HEK293 (cell line): ENCODE data around the gene SPATA25.

Source experiments
- CTCF ChIA-PET: fragments of 350-600 bp; formaldehyde crosslinking; extraction: SDS; loops from one replicate; lab custom pipeline; 2021; ENCODE audit warnings: antibody characterized with exemption; lab: Yijun Ruan, JAX
- POLR2A ChIA-PET: fragments of 300-600 bp; formaldehyde crosslinking; extraction: SDS; loops from one replicate; lab custom pipeline; 2020; ENCODE audit warnings: antibody characterized with exemption, inconsistent platforms; lab: Yijun Ruan, JAX
- H3K27ac ChIP-seq: fragments of 200-500 bp; sonication (Bioruptor generic); 2 replicates; pipeline ENCODE4 v1.5.1; 2014; ENCODE audit warnings: low read depth, low read length, control low read depth, inconsistent platforms; ENCODE audit errors: extremely low read depth
- H3K36me3 ChIP-seq, 2 experiments: fragments of 200-500 bp in 1 of 2; sonication (Bioruptor generic) in 1 of 2; 1 replicate in 1 of 2; 2 replicates in 1 of 2; pipeline ENCODE4 v1.5.1; 2014 to 2017; ENCODE audit warnings: inconsistent platforms in 2 of 2, low read length in 2 of 2; ENCODE audit not compliant: control insufficient read depth in 2 of 2, insufficient read depth in 1 of 2
- H3K4me1 ChIP-seq: fragments of 200-500 bp; sonication (Bioruptor generic); 2 replicates; pipeline ENCODE4 v1.5.1; 2014; ENCODE audit warnings: mild to moderate bottlenecking, low read length, inconsistent platforms; ENCODE audit not compliant: control insufficient read depth, insufficient read depth
- H3K4me3 ChIP-seq: 2 replicates; pipeline ENCODE4 v1.5.1; 2011; ENCODE audit warnings: low read depth, mild to moderate bottlenecking, control low read depth, low read length, moderate library complexity
- H3K9me3 ChIP-seq: fragments of 200-500 bp; sonication (Bioruptor generic); 2 replicates; pipeline ENCODE4 v1.5.1; 2014; ENCODE audit warnings: low read depth, low read length, inconsistent platforms; ENCODE audit not compliant: control insufficient read depth, insufficient read depth
- GFI1B ChIP-seq: fragments of 450-650 bp; formaldehyde crosslinking; IDR thresholded peaks from 2 replicates; pipeline ENCODE4 v1.5.1; 2016; ENCODE audit warnings: missing biosample characterization, missing genetic modification characterization
- HOXC10 ChIP-seq: sonication (generic); formaldehyde crosslinking; IDR thresholded peaks from 2 replicates; pipeline ENCODE4 v1.8.1; 2023; ENCODE audit warnings: mild to moderate bottlenecking, missing genetic modification reagents
- PRDM1 ChIP-seq: fragments of 450-650 bp; formaldehyde crosslinking; IDR thresholded peaks from 2 replicates; pipeline ENCODE4; 2016; ENCODE audit warnings: missing biosample characterization, missing genetic modification characterization
- ZBTB20 ChIP-seq: fragments of 450-650 bp; formaldehyde crosslinking; IDR thresholded peaks from 2 replicates; pipeline ENCODE4 v1.5.1; 2016; ENCODE audit warnings: missing biosample characterization, missing genetic modification characterization
- ZBTB48 ChIP-seq: fragments of 450-650 bp; formaldehyde crosslinking; IDR thresholded peaks from 2 replicates; pipeline ENCODE4 v1.5.1; 2016; ENCODE audit warnings: missing biosample characterization, missing genetic modification characterization
- ZNF146 ChIP-seq: fragments of 450-650 bp; formaldehyde crosslinking; IDR thresholded peaks from 2 replicates; pipeline ENCODE4 v1.5.1; 2016; ENCODE audit warnings: missing biosample characterization, missing genetic modification characterization
- ZNF184 ChIP-seq: fragments of 450-650 bp; IDR thresholded peaks from 2 replicates; pipeline ENCODE4 v1.5.1; 2018; ENCODE audit warnings: missing biosample characterization, mild to moderate bottlenecking, missing genetic modification characterization
- ZNF214 ChIP-seq: fragments of 450-650 bp; formaldehyde crosslinking; IDR thresholded peaks from 2 replicates; pipeline ENCODE4 v1.5.1; 2017; ENCODE audit warnings: missing biosample characterization, mild to moderate bottlenecking, missing genetic modification characterization, borderline replicate concordance
- ZNF248 ChIP-seq: fragments of 450-650 bp; formaldehyde crosslinking; IDR thresholded peaks from 2 replicates; pipeline ENCODE4 v1.5.1; 2017; ENCODE audit warnings: missing biosample characterization, missing genetic modification characterization
- ZNF561 ChIP-seq: fragments of 450-650 bp; IDR thresholded peaks from 2 replicates; pipeline ENCODE4 v1.5.1; 2018; ENCODE audit warnings: missing biosample characterization, missing genetic modification characterization, borderline replicate concordance
- ZXDB ChIP-seq: fragments of 450-650 bp; formaldehyde crosslinking; IDR thresholded peaks from 2 replicates; pipeline ENCODE4 v1.5.1; 2016; ENCODE audit warnings: missing biosample characterization, missing genetic modification characterization
- TF ChIP-seq, protein P1 (sequence below): fragments of 450-650 bp; formaldehyde crosslinking; IDR thresholded peaks from 2 replicates; pipeline ENCODE4 v1.5.1; 2016; ENCODE audit warnings: missing biosample characterization, missing genetic modification characterization
- TF ChIP-seq, protein P2 (sequence below): fragments of 450-650 bp; formaldehyde crosslinking; IDR thresholded peaks from 2 replicates; pipeline ENCODE4 v1.5.1; 2016; ENCODE audit warnings: missing biosample characterization, missing genetic modification characterization
- TF ChIP-seq, protein P3 (sequence below): fragments of 450-650 bp; formaldehyde crosslinking; IDR thresholded peaks from 2 replicates; pipeline ENCODE4 v1.5.1; 2017; ENCODE audit warnings: missing biosample characterization, missing genetic modification characterization
- TF ChIP-seq, protein P4 (sequence below): fragments of 450-650 bp; formaldehyde crosslinking; IDR thresholded peaks from 2 replicates; pipeline ENCODE4 v1.5.1; 2016; ENCODE audit warnings: missing biosample characterization, missing genetic modification characterization

SPATA25 gene

DNA sequence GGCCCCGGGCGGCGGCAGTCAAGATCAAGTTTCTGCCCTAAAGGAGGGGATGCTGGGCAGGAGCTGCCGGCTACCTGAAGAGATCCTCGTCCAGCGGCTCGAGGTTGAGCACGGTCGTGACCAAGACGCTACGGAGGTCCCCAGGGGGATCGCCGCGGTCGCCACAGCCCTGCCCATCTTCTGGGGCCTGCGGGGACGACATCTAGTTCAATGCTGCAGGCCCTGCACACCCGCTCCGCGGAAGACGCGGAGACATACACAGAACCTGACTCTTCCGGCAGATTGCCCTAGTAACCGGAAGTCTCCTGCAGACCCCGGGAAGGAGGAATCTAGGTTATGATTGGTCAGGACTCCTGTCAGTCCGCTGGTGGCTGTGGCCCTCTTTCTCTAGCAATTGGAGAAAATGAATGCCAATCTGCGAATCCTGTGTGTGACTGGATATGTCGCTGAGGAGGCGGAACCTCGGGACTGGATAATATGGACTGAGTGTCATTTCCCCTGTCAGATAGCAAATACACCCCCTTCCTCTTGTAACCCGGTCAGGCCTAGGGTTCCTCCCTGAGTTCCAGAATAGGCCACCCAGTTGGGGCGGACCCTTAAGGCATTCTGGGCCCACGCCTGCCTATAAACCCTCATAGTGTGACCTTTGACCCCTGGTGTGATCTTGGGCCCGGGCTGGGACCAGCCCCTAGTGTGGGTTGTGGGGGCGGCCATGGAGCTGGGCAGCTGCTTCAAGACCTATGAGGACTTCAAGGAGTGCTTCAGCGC lies 30.1 kb downstream of the SPATA25 start, which contains the start of the genes ACOT8 and ZSWIM3 (continued):
- TF ChIP-seq, protein P1, sequence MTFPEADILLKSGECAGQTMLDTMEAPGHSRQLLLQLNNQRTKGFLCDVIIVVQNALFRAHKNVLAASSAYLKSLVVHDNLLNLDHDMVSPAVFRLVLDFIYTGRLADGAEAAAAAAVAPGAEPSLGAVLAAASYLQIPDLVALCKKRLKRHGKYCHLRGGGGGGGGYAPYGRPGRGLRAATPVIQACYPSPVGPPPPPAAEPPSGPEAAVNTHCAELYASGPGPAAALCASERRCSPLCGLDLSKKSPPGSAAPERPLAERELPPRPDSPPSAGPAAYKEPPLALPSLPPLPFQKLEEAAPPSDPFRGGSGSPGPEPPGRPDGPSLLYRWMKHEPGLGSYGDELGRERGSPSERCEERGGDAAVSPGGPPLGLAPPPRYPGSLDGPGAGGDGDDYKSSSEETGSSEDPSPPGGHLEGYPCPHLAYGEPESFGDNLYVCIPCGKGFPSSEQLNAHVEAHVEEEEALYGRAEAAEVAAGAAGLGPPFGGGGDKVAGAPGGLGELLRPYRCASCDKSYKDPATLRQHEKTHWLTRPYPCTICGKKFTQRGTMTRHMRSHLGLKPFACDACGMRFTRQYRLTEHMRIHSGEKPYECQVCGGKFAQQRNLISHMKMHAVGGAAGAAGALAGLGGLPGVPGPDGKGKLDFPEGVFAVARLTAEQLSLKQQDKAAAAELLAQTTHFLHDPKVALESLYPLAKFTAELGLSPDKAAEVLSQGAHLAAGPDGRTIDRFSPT (tag by site-specific recombination): no peak
- TF ChIP-seq ZBTB48 (tag by site-specific recombination): peak; percentile 81
- no peak for TF ChIP-seq GFI1B
- TF ChIP-seq, protein P2, sequence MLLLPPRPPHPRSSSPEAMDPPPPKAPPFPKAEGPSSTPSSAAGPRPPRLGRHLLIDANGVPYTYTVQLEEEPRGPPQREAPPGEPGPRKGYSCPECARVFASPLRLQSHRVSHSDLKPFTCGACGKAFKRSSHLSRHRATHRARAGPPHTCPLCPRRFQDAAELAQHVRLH (tag by site-specific recombination): peak; percentile 94

DNA sequence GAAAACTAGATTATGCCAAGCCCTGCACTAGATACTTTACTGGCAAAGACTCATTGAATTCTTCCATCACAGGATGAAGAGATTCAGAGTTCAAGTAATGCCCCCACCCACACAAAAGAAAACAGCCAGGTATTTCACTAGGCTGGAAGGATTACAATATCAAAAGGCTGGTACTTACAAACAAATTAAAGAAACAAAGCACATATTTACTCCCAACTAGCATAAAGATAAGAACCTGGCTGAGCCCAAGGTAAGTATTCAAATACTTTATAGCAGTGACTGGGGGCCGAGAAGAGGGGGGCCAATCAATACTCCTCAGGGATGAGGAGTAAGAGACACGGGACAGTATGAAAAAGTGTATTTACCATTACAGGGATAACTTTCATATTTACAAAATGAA lies 33.9 kb downstream of the SPATA25 start:
- no peaks in the 10 kb centered on the region for H3K4me1 ChIP-seq
- peaks cover 0 to 35% of the 10 kb centered on the region in 2 experiments; a peak in 2 of 3 replicates for H3K36me3 ChIP-seq
- H3K27ac ChIP-seq: no peak overlapping the region
- no peaks in the 10 kb centered on the region for H3K9me3 ChIP-seq
- TF ChIP-seq, protein P3, sequence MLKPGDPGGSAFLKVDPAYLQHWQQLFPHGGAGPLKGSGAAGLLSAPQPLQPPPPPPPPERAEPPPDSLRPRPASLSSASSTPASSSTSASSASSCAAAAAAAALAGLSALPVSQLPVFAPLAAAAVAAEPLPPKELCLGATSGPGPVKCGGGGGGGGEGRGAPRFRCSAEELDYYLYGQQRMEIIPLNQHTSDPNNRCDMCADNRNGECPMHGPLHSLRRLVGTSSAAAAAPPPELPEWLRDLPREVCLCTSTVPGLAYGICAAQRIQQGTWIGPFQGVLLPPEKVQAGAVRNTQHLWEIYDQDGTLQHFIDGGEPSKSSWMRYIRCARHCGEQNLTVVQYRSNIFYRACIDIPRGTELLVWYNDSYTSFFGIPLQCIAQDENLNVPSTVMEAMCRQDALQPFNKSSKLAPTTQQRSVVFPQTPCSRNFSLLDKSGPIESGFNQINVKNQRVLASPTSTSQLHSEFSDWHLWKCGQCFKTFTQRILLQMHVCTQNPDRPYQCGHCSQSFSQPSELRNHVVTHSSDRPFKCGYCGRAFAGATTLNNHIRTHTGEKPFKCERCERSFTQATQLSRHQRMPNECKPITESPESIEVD (tag by site-specific recombination): no peak
- TF ChIP-seq ZXDB (tag by site-specific recombination) (no peak), ZNF184 (tag by site-specific recombination) (no peak), ZNF146 (tag by site-specific recombination) (no peak), ZNF248 (tag by site-specific recombination) (no peak), ZNF214 (tag by site-specific recombination) (no peak)
- H3K4me3 ChIP-seq: no peak overlapping the region
- CTCF ChIA-PET: no interaction called here
- POLR2A ChIA-PET: interaction anchor here (0.9 kb wide), 1 partner anchor 27 kb away, joined by 3 read pairs; the partner anchor contains the start of gene ZSWIM1

DNA sequence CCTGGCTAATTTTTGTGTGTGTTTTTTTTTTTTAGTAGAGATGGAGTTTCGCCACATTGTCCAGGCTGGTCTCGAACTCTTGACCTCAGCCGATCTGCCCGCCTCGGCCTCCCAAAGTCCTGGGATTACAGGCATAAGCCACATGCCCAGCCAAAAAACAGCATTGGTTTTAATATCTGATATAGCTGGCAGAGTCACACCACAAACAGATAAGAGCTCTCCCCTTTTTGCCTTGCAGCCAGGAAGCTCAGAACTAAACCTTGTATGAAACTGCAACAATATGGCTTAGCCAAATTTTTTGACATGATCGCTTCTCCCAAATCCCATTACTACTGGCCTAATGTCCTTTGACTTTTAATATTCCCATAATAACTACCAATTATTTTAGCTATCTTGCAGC lies 35.1 kb downstream of the SPATA25 start:
- no peak overlapping the region for H3K4me3 ChIP-seq
- ChIA-PET CTCF (no interaction called here), POLR2A (interaction anchor here (0.6 to 0.9 kb wide), 2 partner anchors 28 to 155 kb away, joined by 3 to 5 read pairs; partner anchors contain the start of gene ZSWIM1)
- no peak overlapping the region for H3K27ac ChIP-seq
- no peaks in the 10 kb centered on the region for H3K4me1 ChIP-seq
- H3K36me3 ChIP-seq: peaks cover 0 to 42% of the 10 kb centered on the region in 2 experiments; a peak in 2 of 3 replicates
- no peak for TF ChIP-seq ZNF561 (tag by site-specific recombination)
- H3K9me3 ChIP-seq: no peaks in the 10 kb centered on the region

DNA sequence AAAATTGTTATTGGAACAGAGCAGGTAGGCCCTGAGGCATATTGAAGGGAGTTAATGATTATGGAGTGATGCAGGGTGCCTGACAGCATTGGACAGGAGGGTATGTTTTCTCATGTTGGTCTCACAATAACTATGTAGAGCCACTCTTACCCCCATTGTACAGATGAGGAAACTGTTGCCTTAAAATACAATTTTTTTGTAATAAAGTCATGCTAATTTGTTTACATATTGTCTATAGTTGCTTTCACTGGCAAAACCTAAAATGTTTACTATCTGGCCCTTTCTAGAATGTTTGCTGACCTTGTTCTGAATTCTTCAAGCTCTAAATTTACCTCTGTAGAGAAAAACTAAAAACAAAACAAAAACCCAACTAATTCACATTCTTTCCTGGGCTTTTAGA lies 35.9 kb downstream of the SPATA25 start:
- H3K4me1 ChIP-seq: no peaks in the 10 kb centered on the region
- H3K4me3 ChIP-seq: no peak overlapping the region
- no peaks in the 10 kb centered on the region for H3K9me3 ChIP-seq
- ChIA-PET CTCF (interaction anchor here (0.6 kb wide), 2 partner anchors 19 to 119 kb away, joined by 3 to 4 read pairs; no protein-coding TSS in a partner anchor), POLR2A (no interaction called here)
- TF ChIP-seq, protein P4, sequence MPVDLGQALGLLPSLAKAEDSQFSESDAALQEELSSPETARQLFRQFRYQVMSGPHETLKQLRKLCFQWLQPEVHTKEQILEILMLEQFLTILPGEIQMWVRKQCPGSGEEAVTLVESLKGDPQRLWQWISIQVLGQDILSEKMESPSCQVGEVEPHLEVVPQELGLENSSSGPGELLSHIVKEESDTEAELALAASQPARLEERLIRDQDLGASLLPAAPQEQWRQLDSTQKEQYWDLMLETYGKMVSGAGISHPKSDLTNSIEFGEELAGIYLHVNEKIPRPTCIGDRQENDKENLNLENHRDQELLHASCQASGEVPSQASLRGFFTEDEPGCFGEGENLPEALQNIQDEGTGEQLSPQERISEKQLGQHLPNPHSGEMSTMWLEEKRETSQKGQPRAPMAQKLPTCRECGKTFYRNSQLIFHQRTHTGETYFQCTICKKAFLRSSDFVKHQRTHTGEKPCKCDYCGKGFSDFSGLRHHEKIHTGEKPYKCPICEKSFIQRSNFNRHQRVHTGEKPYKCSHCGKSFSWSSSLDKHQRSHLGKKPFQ: no peak
- no peak for TF ChIP-seq PRDM1 (tag by site-specific recombination)
- no peak for TF ChIP-seq ZBTB20 (tag by site-specific recombination)
- no peak for TF ChIP-seq HOXC10 (CRISPR knock-in tag)
- H3K27ac ChIP-seq: no peak overlapping the region
- peaks cover 0 to 49% of the 10 kb centered on the region in 2 experiments; a peak in 2 of 3 replicates for H3K36me3 ChIP-seq
